GM12878 (cell line): ENCODE measurements around the gene SH2D3A. TPM values are rescaled to one million over a fixed set of nuclear protein-coding genes. Genes with fewer than 3 reads are reported as not detected.

Experiments
- ATAC-seq: fragments of 200-7000 bp; cut with Tn5 transposase; 3 replicates; pipeline ENCODE4 v1.9.1; 2020; ENCODE audit warnings: mild to moderate bottlenecking, moderate library complexity
- BruUV-seq: library from RNA; stranded (reverse); fragments of 400-500 nt; replicated peaks from 2 replicates; lab custom pipeline; 2021; lab: Mats Ljungman, UMichigan
- CTCF ChIA-PET: fragments of 300-600 bp; sonication (Branson Sonifier 250); formaldehyde crosslinking; extraction: SDS; loops from one replicate; lab custom pipeline; 2021; ENCODE audit warnings: inconsistent platforms; lab: Yijun Ruan, JAX
- POLR2A ChIA-PET: fragments of 350-600 bp; formaldehyde crosslinking; extraction: SDS; loops from one replicate; lab custom pipeline; 2021; ENCODE audit warnings: inconsistent platforms; lab: Charles Lee
- RAD21 ChIA-PET: fragments of 300-600 bp; sonication (Branson Sonifier 250); formaldehyde crosslinking; loops from one replicate; lab custom pipeline; 2023; ENCODE audit warnings: antibody characterized with exemption; ENCODE audit not compliant: unreplicated experiment; lab: Charles Lee
- SMC1A ChIA-PET: fragments of 300-600 bp; sonication (Branson Sonifier 250); formaldehyde crosslinking; loops from one replicate; lab custom pipeline; 2023; ENCODE audit not compliant: unreplicated experiment, uncharacterized antibody; lab: Charles Lee
- DNase-seq: peaks from one replicate; pipeline ENCODE4 v3.0.0-alpha.2; 2011; ENCODE audit warnings: low read depth, low spot score
- FAIRE-seq: peaks from 3 replicates; lab custom pipeline; 2011; peaks lifted over from hg19 to GRCh38; lab: Jason Lieb, UNC
- H2AFZ ChIP-seq: 2 replicates; pipeline ENCODE4 v1.6.0; 2011; ENCODE audit warnings: low read depth, low read length, control low read depth; ENCODE audit not compliant: control insufficient read depth
- H3K27ac ChIP-seq: 2 replicates; pipeline ENCODE4 v1.5.1; 2011; ENCODE audit warnings: control low read depth; ENCODE audit not compliant: control insufficient read depth, insufficient read depth
- H3K27me3 ChIP-seq, 2 experiments: replicated peaks in 1 of 2; 2 replicates each; pipeline versions ENCODE4 v1.6.0 to v1.6.1; 2011; ENCODE audit warnings: low read length in 1 of 2; ENCODE audit not compliant: control insufficient read depth in 2 of 2, insufficient read depth in 2 of 2
- H3K36me3 ChIP-seq, 2 experiments: 2 replicates each; pipeline ENCODE4 v1.5.1; 2011; ENCODE audit warnings: low read length in 1 of 2; ENCODE audit not compliant: control insufficient read depth in 2 of 2, insufficient read depth in 2 of 2
- H3K4me1 ChIP-seq: 2 replicates; pipeline ENCODE4 v1.6.1; 2011; ENCODE audit warnings: mild to moderate bottlenecking, low read length, moderate library complexity, mixed read lengths; ENCODE audit not compliant: control insufficient read depth, insufficient read depth
- H3K4me2 ChIP-seq: 2 replicates; pipeline ENCODE4 v1.6.0; 2011; ENCODE audit warnings: control low read depth; ENCODE audit not compliant: control insufficient read depth, insufficient read depth
- H3K4me3 ChIP-seq: fragments of 200-600 bp; sonication (generic); 2 replicates; pipeline ENCODE4 v1.5.1; 2016
- H3K79me2 ChIP-seq: 2 replicates; pipeline ENCODE4 v1.6.0; 2011; ENCODE audit warnings: low read length; ENCODE audit not compliant: control insufficient read depth, insufficient read depth
- H3K9ac ChIP-seq: 2 replicates; pipeline ENCODE4 v1.8.0; 2011; ENCODE audit warnings: low read length, control low read depth, mixed read lengths; ENCODE audit not compliant: control insufficient read depth, insufficient read depth
- H3K9me3 ChIP-seq: replicated peaks from 3 replicates; pipeline ENCODE4 v1.5.1; 2011; ENCODE audit warnings: mild to moderate bottlenecking, low read length; ENCODE audit not compliant: control insufficient read depth, insufficient read depth
- H4K20me1 ChIP-seq: 2 replicates; pipeline ENCODE4 v1.6.0; 2011; ENCODE audit not compliant: control insufficient read depth, insufficient read depth
- ATF7 ChIP-seq: fragments of 450-650 bp; IDR thresholded peaks from 2 replicates; pipeline ENCODE4 v1.6.1; 2016; ENCODE audit warnings: low read depth, mild to moderate bottlenecking
- CHD2 ChIP-seq: IDR thresholded peaks from 2 replicates; pipeline ENCODE4 v1.6.1; 2011; ENCODE audit warnings: low read depth, low read length, improper control_type of control experiment, borderline replicate concordance
- CTCF ChIP-seq, 3 experiments: IDR thresholded peaks in 2 of 3; conservative IDR thresholded peaks in 1 of 3; 2 replicates each; pipeline ENCODE4 v1.5.1; 2011; ENCODE audit warnings: low read depth in 3 of 3, low read length in 3 of 3, mild to moderate bottlenecking in 3 of 3, control low read depth in 2 of 3, moderate library complexity in 2 of 3, inconsistent platforms in 1 of 3, mixed read lengths in 1 of 3; ENCODE audit not compliant: control insufficient read depth in 2 of 3, insufficient read depth in 1 of 3; ENCODE audit errors: extremely low read depth in 1 of 3
- DPF2 ChIP-seq: fragments of 450-650 bp; IDR thresholded peaks from 2 replicates; pipeline ENCODE4 v1.6.1; 2017; ENCODE audit warnings: mild to moderate bottlenecking
- ELK1 ChIP-seq: IDR thresholded peaks from 2 replicates; pipeline ENCODE4 v1.6.1; 2012; ENCODE audit warnings: low read depth, low read length, improper control_type of control experiment
- FOXK2 ChIP-seq: fragments of 450-650 bp; IDR thresholded peaks from 2 replicates; pipeline ENCODE4 v1.6.1; 2017; ENCODE audit warnings: mild to moderate bottlenecking, moderate library complexity
- NKRF ChIP-seq: fragments of 450-650 bp; conservative IDR thresholded peaks from 2 replicates; pipeline ENCODE4 v1.6.1; 2017; ENCODE audit warnings: mild to moderate bottlenecking, moderate library complexity
- POLR2AphosphoS2 ChIP-seq: IDR thresholded peaks from 2 replicates; pipeline ENCODE4 v1.6.1; 2011; ENCODE audit warnings: low read depth, mild to moderate bottlenecking, low read length, improper control_type of control experiment, moderate library complexity
- POU2F2 ChIP-seq: IDR thresholded peaks from 3 replicates; pipeline ENCODE4 v1.6.1; 2011; ENCODE audit warnings: low read depth, mild to moderate bottlenecking, low read length, borderline replicate concordance
- RELB ChIP-seq: fragments of 450-650 bp; IDR thresholded peaks from 2 replicates; pipeline ENCODE4 v1.6.1; 2017; ENCODE audit warnings: low read depth, mild to moderate bottlenecking, moderate library complexity
- SKIL ChIP-seq: fragments of 450-650 bp; IDR thresholded peaks from 2 replicates; pipeline ENCODE4 v1.6.1; 2017; ENCODE audit warnings: mild to moderate bottlenecking, low read depth, inconsistent platforms; ENCODE audit not compliant: poor library complexity, severe bottlenecking
- SUPT20H ChIP-seq: IDR thresholded peaks from 2 replicates; pipeline ENCODE4 v1.6.1; 2011; ENCODE audit warnings: low read depth, mild to moderate bottlenecking, low read length, moderate library complexity, borderline replicate concordance; ENCODE audit not compliant: control insufficient read depth
- TARDBP ChIP-seq: IDR thresholded peaks from 2 replicates; pipeline ENCODE4 v1.6.1; 2016; ENCODE audit warnings: borderline replicate concordance
- TCF12 ChIP-seq: IDR thresholded peaks from 2 replicates; pipeline ENCODE4 v1.6.1; 2011; ENCODE audit warnings: low read depth, mild to moderate bottlenecking, low read length
- WGBS: methylation state at CpG from one replicate; pipeline ENCODE4 v1.1.6; 2016; ENCODE audit warnings: low lambda C conversion rate; ENCODE audit not compliant: insufficient replicate concordance, insufficient coverage; ENCODE audit errors: missing lambda C conversion rate; 5-methylcytosine and 5-hydroxymethylcytosine counted together
- in situ Hi-C: fragments of 300-500 bp; cut with MboI; formaldehyde crosslinking; loops from 9 replicates; pipeline ENCODE4 v1.14.3; 2018; ENCODE audit warnings: mixed read lengths
- intact Hi-C: fragments of 100-400 bp; cut with micrococcal nuclease; formaldehyde crosslinking; loops from one replicate; pipeline ENCODE4 v1.14.2; 2022; ENCODE audit not compliant: unreplicated experiment
- polyA plus RNA-seq, 11 experiments: library from polyadenylated mRNA; depleted of rRNA in 4 of 11; unstranded in 6 of 11; stranded (reverse) in 5 of 11; fragments of >200 nt; fragmentation: Nextera tagmentation in 4 of 11; fragmentation: Illumina TruSeq in 1 of 11; extraction: Ambion mirVana in 4 of 11; extraction: Trizol in 1 of 11; gene quantifications; 1 replicate in 1 of 11; 2 replicates in 10 of 11; pipeline versions ENCODE4 v1.2.1 to v1.2.3, GENCODE V29; 2011 to 2016; ENCODE audit warnings: inconsistent platforms in 2 of 11, missing spikeins in 2 of 11, low read depth in 1 of 11
- total RNA-seq, 4 experiments: library from RNA; depleted of rRNA in 3 of 4; stranded (reverse); fragments of >200 nt in 3 of 4; fragmentation: Illumina TruSeq in 1 of 4; extraction: Trizol in 1 of 4; gene quantifications; 2 replicates each; pipeline versions ENCODE4 v1.2.1 to v1.2.3, GENCODE V29; 2013 to 2021

SH2D3A gene
- total and polyA plus RNA-seq, 10 of the 15 experiments (the other 5 are each of a cell fraction or from before 2014, with no cell fraction given) = 0.77 to 24.4 (median 9.5) TPM

- no peaks in the 10 kb centered on the region for H3K36me3 ChIP-seq
- intact Hi-C loops = no loop called here
- peak; percentile 32 for ATAC-seq
- DNase-seq = no peak
- ChIA-PET SMC1A (no interaction called here), RAD21 (no interaction called here), CTCF (no interaction called here), POLR2A (no interaction called here)
- no peak overlapping the region for H3K4me3 ChIP-seq
- peaks cover 32% of the 10 kb centered on the region for H3K4me1 ChIP-seq
- in situ Hi-C loops = no loop called here
- no peaks in the 10 kb centered on the region for H3K79me2 ChIP-seq
- H2AFZ ChIP-seq = no peak overlapping the region
- no peak overlapping the region for H3K27ac ChIP-seq
- H3K9ac ChIP-seq = no peak overlapping the region
- FAIRE-seq = no peak
- 83% methylated on average over 17 of the region's 21 CpGs for WGBS
- H4K20me1 ChIP-seq = no peaks in the 10 kb centered on the region
- H3K27me3 ChIP-seq = no peaks in the 10 kb centered on the region
- no peaks in the 10 kb centered on the region for H3K9me3 ChIP-seq
- no peak overlapping the region for H3K4me2 ChIP-seq
- BruUV-seq = no TSS peak
- TF ChIP-seq POLR2AphosphoS2 = no peak
- TF ChIP-seq SKIL = no peak
- TF ChIP-seq TARDBP = no peak
- no peak for TF ChIP-seq CHD2
- no peak for TF ChIP-seq DPF2
- no peak for TF ChIP-seq FOXK2
- TF ChIP-seq TCF12 = no peak
- TF ChIP-seq CTCF (IDR thresholded peaks at IDR 0.05 in 2 of 3, conservative IDR thresholded peaks at IDR 0.05 in 1 of 3; ENCODE audit: control insufficient read depth in 2 of 3, extremely low read depth in 1 of 3, insufficient read depth in 1 of 3, low read depth in 3 of 3, low read length in 3 of 3) = no peak
- TF ChIP-seq SUPT20H = no peak
- TF ChIP-seq RELB = no peak
- no peak for TF ChIP-seq ATF7
- TF ChIP-seq POU2F2 = no peak
- no peak for TF ChIP-seq ELK1
- TF ChIP-seq NKRF = no peak
Measured at GRCh38 chr19:6718741-6719539, 48.3 kb downstream of the SH2D3A start.
